Ishikawa (cell line): Measurements from ENCODE around the gene MCM9.

ENCODE experiments used
- CEBPB ChIP-seq: IDR thresholded peaks from 2 replicates; pipeline ENCODE4 v1.6.1; 2012
- CREB1 ChIP-seq: IDR thresholded peaks from 2 replicates; pipeline ENCODE4 v1.6.1; 2012; ENCODE audit warnings: low read depth
- EGR1 ChIP-seq: IDR thresholded peaks from 2 replicates; pipeline ENCODE4 v1.6.1; 2012
- EP300 ChIP-seq: IDR thresholded peaks from 2 replicates; pipeline ENCODE4 v1.6.1; 2012; ENCODE audit warnings: borderline replicate concordance
- FOXM1 ChIP-seq: IDR thresholded peaks from 2 replicates; pipeline ENCODE4 v1.6.1; 2012; ENCODE audit warnings: low read depth, borderline replicate concordance
- MAX ChIP-seq: IDR thresholded peaks from 2 replicates; pipeline ENCODE4 v1.6.1; 2012
- NFIC ChIP-seq: IDR thresholded peaks from 2 replicates; pipeline ENCODE4 v1.6.1; 2012
- RAD21 ChIP-seq: IDR thresholded peaks from 2 replicates; pipeline ENCODE4 v1.6.1; 2012; ENCODE audit warnings: low read depth
- TAF1 ChIP-seq: IDR thresholded peaks from 2 replicates; pipeline ENCODE4 v1.6.1; 2012; ENCODE audit warnings: low read depth, mild to moderate bottlenecking
- TCF12 ChIP-seq: IDR thresholded peaks from 2 replicates; pipeline ENCODE4 v1.6.1; 2012; ENCODE audit warnings: low read depth
- TEAD4 ChIP-seq: IDR thresholded peaks from 2 replicates; pipeline ENCODE4 v1.6.1; 2012
- USF1 ChIP-seq: IDR thresholded peaks from 2 replicates; pipeline ENCODE4 v1.6.1; 2012
- YY1 ChIP-seq: IDR thresholded peaks from 2 replicates; pipeline ENCODE4 v1.6.1; 2012; ENCODE audit warnings: low read depth
- ZBTB7A ChIP-seq: IDR thresholded peaks from 2 replicates; pipeline ENCODE4 v1.6.1; 2012; ENCODE audit warnings: low read depth
- TF ChIP-seq, protein P1 (sequence below): IDR thresholded peaks from 2 replicates; pipeline ENCODE4 v1.6.1; 2012; ENCODE audit warnings: low read depth, mild to moderate bottlenecking

The MCM9 gene

DNA sequence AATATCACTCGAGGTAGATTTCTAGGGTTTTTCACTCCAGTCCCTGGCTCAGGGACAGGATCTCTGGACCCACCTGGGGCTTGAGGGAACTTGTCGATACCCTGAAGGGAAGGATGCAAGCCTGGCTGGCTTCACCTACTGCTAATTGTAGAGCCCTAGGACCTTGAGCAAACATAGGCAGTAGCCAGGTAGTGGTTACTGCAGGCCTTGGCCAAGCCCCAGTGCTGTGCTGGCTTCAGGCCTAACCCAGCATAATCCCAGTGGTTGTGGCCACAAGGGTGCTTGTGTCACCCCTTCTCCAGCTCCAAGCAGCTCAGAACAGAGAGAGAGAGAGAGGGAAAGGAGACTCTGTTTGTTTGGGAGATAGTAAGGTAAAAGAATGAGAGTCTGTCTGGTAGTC lies 5.8 kb upstream of the MCM9 start:
- TF ChIP-seq TCF12: no peak
- no peak for TF ChIP-seq FOXM1
- TF ChIP-seq CREB1: no peak
- no peak for TF ChIP-seq ZBTB7A
- no peak for TF ChIP-seq TAF1
- no peak for TF ChIP-seq YY1
- TF ChIP-seq NFIC: no peak
- no peak for TF ChIP-seq MAX
- TF ChIP-seq, protein P1, sequence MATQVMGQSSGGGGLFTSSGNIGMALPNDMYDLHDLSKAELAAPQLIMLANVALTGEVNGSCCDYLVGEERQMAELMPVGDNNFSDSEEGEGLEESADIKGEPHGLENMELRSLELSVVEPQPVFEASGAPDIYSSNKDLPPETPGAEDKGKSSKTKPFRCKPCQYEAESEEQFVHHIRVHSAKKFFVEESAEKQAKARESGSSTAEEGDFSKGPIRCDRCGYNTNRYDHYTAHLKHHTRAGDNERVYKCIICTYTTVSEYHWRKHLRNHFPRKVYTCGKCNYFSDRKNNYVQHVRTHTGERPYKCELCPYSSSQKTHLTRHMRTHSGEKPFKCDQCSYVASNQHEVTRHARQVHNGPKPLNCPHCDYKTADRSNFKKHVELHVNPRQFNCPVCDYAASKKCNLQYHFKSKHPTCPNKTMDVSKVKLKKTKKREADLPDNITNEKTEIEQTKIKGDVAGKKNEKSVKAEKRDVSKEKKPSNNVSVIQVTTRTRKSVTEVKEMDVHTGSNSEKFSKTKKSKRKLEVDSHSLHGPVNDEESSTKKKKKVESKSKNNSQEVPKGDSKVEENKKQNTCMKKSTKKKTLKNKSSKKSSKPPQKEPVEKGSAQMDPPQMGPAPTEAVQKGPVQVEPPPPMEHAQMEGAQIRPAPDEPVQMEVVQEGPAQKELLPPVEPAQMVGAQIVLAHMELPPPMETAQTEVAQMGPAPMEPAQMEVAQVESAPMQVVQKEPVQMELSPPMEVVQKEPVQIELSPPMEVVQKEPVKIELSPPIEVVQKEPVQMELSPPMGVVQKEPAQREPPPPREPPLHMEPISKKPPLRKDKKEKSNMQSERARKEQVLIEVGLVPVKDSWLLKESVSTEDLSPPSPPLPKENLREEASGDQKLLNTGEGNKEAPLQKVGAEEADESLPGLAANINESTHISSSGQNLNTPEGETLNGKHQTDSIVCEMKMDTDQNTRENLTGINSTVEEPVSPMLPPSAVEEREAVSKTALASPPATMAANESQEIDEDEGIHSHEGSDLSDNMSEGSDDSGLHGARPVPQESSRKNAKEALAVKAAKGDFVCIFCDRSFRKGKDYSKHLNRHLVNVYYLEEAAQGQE: no peak
- no peak for TF ChIP-seq TEAD4
- no peak for TF ChIP-seq EGR1
- no peak for TF ChIP-seq CEBPB
- TF ChIP-seq RAD21: no peak
- TF ChIP-seq USF1: no peak
- TF ChIP-seq EP300: no peak

- no peak for TF ChIP-seq CEBPB
- TF ChIP-seq ZBTB7A: no peak
- TF ChIP-seq EP300: no peak
- no peak for TF ChIP-seq USF1
- TF ChIP-seq MAX: no peak
- no peak for TF ChIP-seq TCF12
- TF ChIP-seq FOXM1: no peak
- TF ChIP-seq TAF1: no peak
- TF ChIP-seq, protein P1: no peak
- no peak for TF ChIP-seq TEAD4
- no peak for TF ChIP-seq YY1
- TF ChIP-seq NFIC: no peak
- no peak for TF ChIP-seq CREB1
- no peak for TF ChIP-seq RAD21
- no peak for TF ChIP-seq EGR1
These were observed 4.7 kb upstream of the MCM9 start for GRCh38 chr6:118939683-118940082.

DNA sequence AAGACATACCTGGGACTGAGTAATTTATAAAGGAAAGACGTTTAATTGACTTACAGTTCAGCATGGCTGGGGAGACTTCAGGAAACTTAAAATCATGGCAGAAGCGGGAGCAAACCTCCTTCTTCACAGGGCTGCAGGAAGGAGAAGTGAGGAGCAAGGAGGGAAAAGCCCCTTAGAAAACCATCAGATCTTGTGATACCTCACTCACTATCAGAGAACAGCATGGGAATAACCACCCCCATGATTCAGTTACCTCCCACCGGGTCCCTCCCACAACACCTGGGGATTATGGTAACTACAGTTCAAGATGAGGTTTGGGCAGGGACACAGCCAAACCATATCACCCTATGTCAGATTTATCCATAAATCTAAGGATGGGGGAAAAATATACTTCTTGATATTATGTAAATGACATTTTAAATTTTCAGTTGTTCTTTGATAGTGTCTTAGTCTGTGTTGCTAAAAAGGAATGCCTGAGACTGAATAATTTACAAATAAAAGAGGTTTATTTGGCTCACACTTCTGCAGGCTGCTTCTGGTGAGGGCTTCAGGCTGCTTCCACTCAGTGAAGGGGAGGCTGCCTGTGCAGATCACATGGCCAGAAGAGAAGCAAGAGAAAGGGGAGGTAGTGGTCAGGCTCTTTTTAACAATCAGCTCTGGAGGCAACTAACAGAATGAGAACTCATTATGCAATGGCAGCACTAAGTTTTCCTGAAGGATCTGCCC lies 1.2 kb upstream of the MCM9 start:
- no peak for TF ChIP-seq NFIC
- TF ChIP-seq, protein P1: no peak
- no peak for TF ChIP-seq ZBTB7A
- TF ChIP-seq TAF1: no peak
- no peak for TF ChIP-seq RAD21
- no peak for TF ChIP-seq EGR1
- TF ChIP-seq YY1: no peak

- TF ChIP-seq TEAD4: no peak
- no peak for TF ChIP-seq RAD21
- TF ChIP-seq, protein P1: no peak
- no peak for TF ChIP-seq EP300
- TF ChIP-seq FOXM1: no peak
- no peak for TF ChIP-seq TCF12
- no peak for TF ChIP-seq MAX
- no peak for TF ChIP-seq EGR1
- TF ChIP-seq ZBTB7A: no peak
- no peak for TF ChIP-seq TAF1
- TF ChIP-seq YY1: no peak
- TF ChIP-seq USF1: no peak
These were observed 341 bp upstream of the MCM9 start for GRCh38 chr6:118935331-118935668.
